H1 (cell line): ENCODE results near the gene PTPN2. TPM values are rescaled to one million over a fixed set of nuclear protein-coding genes. Genes with fewer than 3 reads are reported as not detected.

Source experiments
- CEBPB ChIP-seq: IDR thresholded peaks from 2 replicates; pipeline ENCODE4 v1.6.1; 2012; ENCODE audit warnings: low read depth, low read length
- FOSL1 ChIP-seq: IDR thresholded peaks from 2 replicates; pipeline ENCODE4 v1.6.1; 2011; ENCODE audit warnings: mild to moderate bottlenecking, low read depth, low read length, moderate library complexity; ENCODE audit not compliant: insufficient read depth
- NRF1 ChIP-seq: IDR thresholded peaks from 2 replicates; pipeline ENCODE4 v1.6.1; 2011; ENCODE audit warnings: mild to moderate bottlenecking, low read depth, low read length, improper control_type of control experiment
- SP1 ChIP-seq: IDR thresholded peaks from 2 replicates; pipeline ENCODE4 v1.6.1; 2011; ENCODE audit warnings: low read depth, low read length
- ZNF274 ChIP-seq: IDR thresholded peaks from 2 replicates; pipeline ENCODE4 v1.7.0; 2012; ENCODE audit warnings: low read length, borderline replicate concordance; ENCODE audit errors: extremely low read depth
- polyA plus RNA-seq, 7 experiments: library from polyadenylated mRNA; depleted of rRNA in 3 of 7; stranded (reverse) in 5 of 7; unstranded in 2 of 7; fragments of >200 nt in 5 of 7; fragments of 200-250 nt in 2 of 7; gene quantifications; 1 replicate in 5 of 7; 2 replicates in 1 of 7; 4 replicates in 1 of 7; pipeline versions ENCODE4 v1.2.1 to v1.2.3, GENCODE V29; 2011 to 2013; ENCODE audit warnings: missing spikeins in 2 of 7, mixed read lengths in 2 of 7
- total RNA-seq: library from RNA; stranded (reverse); fragmentation: NEBNext Ultra II Directional; extraction: Animal tissue kit (Norgen Biotek cat#: 25700); gene quantifications from 2 replicates; pipeline ENCODE4 v1.2.1, GENCODE V29; 2021

PTPN2 gene
- total and polyA plus RNA-seq, 2 of the 8 experiments (the other 6 are each of a cell fraction or from before 2014, with no cell fraction given) = 16.4 to 54.0 TPM

GRCh38 chr18:12882453-12883371, 1.3 kb downstream of the PTPN2 start (continued):
- no peak for TF ChIP-seq SP1
- TF ChIP-seq CEBPB = no peak
- TF ChIP-seq ZNF274 = no peak
- no peak for TF ChIP-seq NRF1
- no peak for TF ChIP-seq FOSL1
